Parathyroid adenoma (tissue), 2 donors: ENCODE measurements around the gene C11orf68.

Source experiments
- H2AFZ ChIP-seq: fragments of 300-600 bp; sonication (generic); one replicate; pipeline ENCODE4 v1.7.0; 2017; ENCODE audit warnings: antibody characterized with exemption, mild to moderate bottlenecking
- H3K27ac ChIP-seq: fragments of 300-600 bp; sonication (generic); one replicate; pipeline ENCODE4 v1.7.0; 2017
- H3K27me3 ChIP-seq: fragments of 300-600 bp; sonication (generic); one replicate; pipeline ENCODE4 v1.7.0; 2017; ENCODE audit warnings: low read length; ENCODE audit not compliant: control insufficient read depth, insufficient read depth
- H3K36me3 ChIP-seq: fragments of 300-600 bp; sonication (generic); one replicate; pipeline ENCODE4 v1.7.0; 2017; ENCODE audit warnings: low read length; ENCODE audit not compliant: control insufficient read depth, insufficient read depth
- H3K4me1 ChIP-seq: fragments of 300-600 bp; sonication (generic); one replicate; pipeline ENCODE4 v1.7.0; 2017; ENCODE audit warnings: control low read depth
- H3K4me2 ChIP-seq: fragments of 300-600 bp; sonication (generic); one replicate; pipeline ENCODE4 v1.7.0; 2017; ENCODE audit warnings: low read length
- H3K4me3 ChIP-seq: fragments of 300-600 bp; sonication (generic); one replicate; pipeline ENCODE4 v1.7.0; 2017; ENCODE audit warnings: low read depth, low read length
- H3K79me2 ChIP-seq: fragments of 300-600 bp; sonication (generic); one replicate; pipeline ENCODE4 v1.7.0; 2017; ENCODE audit warnings: control low read depth
- H3K9ac ChIP-seq: fragments of 300-600 bp; sonication (generic); one replicate; pipeline ENCODE4 v1.7.0; 2017; ENCODE audit warnings: mild to moderate bottlenecking
- H3K9me3 ChIP-seq: fragments of 300-600 bp; sonication (generic); one replicate; pipeline ENCODE4 v1.7.0; 2017; ENCODE audit warnings: low read length; ENCODE audit not compliant: control insufficient read depth
- CTCF ChIP-seq: fragments of 300-600 bp; sonication (generic); IDR thresholded peaks from one replicate; pipeline ENCODE4 v1.7.0; 2017; ENCODE audit warnings: antibody characterized with exemption, mild to moderate bottlenecking
- donor health status: primary hyperparathyroidism.

C11orf68 gene

GRCh38 chr11:65900899-65901180 lies 18.0 kb downstream of the C11orf68 start:
- Histone ChIP-seq H3K4me2 (peak overlapping the region; percentile 74), H3K4me1 (no peaks in the 10 kb centered on the region), H3K9me3 (no peaks in the 10 kb centered on the region), H3K27ac (no peak overlapping the region), H3K79me2 (no peaks in the 10 kb centered on the region), H3K4me3 (peak overlapping the region; percentile 23), H3K27me3 (no peaks in the 10 kb centered on the region), H3K36me3 (no peaks in the 10 kb centered on the region), H2AFZ (no peak overlapping the region), H3K9ac (no peak overlapping the region)
- no peak for TF ChIP-seq CTCF

DNA sequence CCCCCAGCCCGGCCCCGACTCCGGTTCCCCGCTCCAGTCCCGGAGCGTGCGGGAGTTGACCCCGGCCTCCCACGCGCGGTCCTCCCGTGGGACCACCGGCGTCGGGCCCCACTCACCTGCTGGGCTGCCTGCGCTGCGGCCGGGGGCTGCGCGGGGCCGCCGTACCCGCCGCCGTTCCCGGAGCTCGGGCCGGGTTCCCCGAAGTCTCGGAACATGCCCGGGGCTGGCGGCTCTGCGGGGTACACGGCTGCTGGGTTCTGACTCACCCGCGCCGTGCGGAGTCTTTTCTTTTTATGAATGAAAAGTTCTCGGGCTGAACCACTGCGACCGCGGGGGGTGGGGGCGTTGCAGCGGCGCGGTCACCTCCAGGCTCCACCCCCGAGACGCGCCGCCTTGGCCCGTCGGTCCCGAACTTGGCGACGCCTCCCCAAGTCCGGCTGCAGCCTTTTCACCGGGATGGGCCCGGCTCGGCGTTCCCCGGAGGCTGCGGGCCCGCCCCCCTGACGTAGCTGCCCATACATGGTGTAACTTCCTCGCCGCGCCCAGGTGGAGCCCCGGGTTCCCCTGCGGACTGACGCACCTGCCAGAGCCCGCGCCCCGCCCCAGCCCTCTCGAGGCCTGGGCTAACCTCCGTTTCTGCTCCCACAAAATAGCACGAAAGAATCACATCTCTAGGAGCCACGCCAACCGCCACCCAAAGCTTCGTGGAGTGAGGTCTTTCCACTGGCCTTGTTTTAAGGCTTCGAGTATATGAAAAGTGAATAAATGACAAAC lies 18.6 kb downstream of the C11orf68 start, which contains the start of gene FOSL1:
Gene FOSL1 (minus strand): TSS at position 264 of the 774 bp plus-strand sequence. CDS start 49 bp downstream, at position 215.
- Histone ChIP-seq H2AFZ (peak within 1 kb of the TSS; percentile 58), H3K4me3 (peak within 1 kb of the TSS; percentile 31), H3K27me3 (no peaks in the 10 kb centered on the region), H3K9ac (no peak within 1 kb of the TSS), H3K4me1 (no peaks in the 10 kb centered on the region), H3K36me3 (no peaks in the 10 kb centered on the region), H3K9me3 (no peaks in the 10 kb centered on the region), H3K27ac (no peak within 1 kb of the TSS), H3K4me2 (peak within 1 kb of the TSS; percentile 74), H3K79me2 (no peaks in the 10 kb centered on the region)
- no peak for TF ChIP-seq CTCF

- Histone ChIP-seq H3K27ac (no peak overlapping the region), H3K36me3 (no peaks in the 10 kb centered on the region), H2AFZ (peak overlapping the region; percentile 58), H3K27me3 (no peaks in the 10 kb centered on the region), H3K79me2 (no peaks in the 10 kb centered on the region), H3K9me3 (no peaks in the 10 kb centered on the region), H3K9ac (no peak overlapping the region), H3K4me3 (peak overlapping the region; percentile 31), H3K4me1 (no peaks in the 10 kb centered on the region), H3K4me2 (peak overlapping the region; percentile 74)
- TF ChIP-seq CTCF = no peak
These were observed 19.3 kb downstream of the C11orf68 start for GRCh38 chr11:65899356-65900124.

DNA sequence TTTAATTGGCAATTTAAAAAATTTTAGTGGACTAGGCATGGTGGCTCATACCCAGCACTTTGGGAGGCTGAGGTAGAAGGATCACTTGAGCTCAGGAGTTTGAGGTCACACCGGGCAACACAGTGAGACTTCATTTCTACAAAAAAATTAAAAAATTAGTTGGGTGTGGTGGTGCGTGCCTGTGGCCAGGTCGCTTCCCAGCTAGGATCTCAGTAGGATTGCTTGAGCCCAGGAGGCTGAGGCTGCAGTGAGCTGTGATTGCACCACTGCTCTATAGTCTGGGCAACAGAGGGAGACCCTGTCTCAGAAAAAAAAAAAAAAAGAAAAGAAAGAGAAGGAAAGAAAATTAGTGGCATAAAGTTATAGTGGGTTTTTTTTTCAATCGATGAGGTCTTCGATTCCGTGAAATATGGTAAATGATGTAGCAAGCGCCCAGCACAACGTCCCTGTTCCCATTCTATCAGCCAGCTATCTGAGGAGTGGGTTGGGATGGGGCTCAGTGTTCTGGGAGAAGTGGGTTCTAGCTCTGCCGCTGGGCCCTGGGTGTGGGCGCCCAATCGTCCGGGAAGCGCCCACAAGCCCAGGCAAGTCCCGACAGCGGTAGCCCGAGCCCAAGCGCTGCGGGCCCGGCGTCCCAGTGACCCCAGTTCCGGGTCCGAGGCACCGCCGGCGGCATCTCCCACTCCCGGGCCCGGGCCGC lies 20.1 kb downstream of the C11orf68 start:
- Histone ChIP-seq H3K9ac (no peak overlapping the region), H3K4me1 (no peaks in the 10 kb centered on the region), H3K9me3 (no peaks in the 10 kb centered on the region), H3K27me3 (no peaks in the 10 kb centered on the region), H3K36me3 (no peaks in the 10 kb centered on the region), H3K4me3 (no peak overlapping the region), H3K27ac (no peak overlapping the region), H3K79me2 (no peaks in the 10 kb centered on the region), H3K4me2 (no peak overlapping the region), H2AFZ (peak overlapping the region; percentile 58)
- no peak for TF ChIP-seq CTCF
